ENCODE results near the gene TMBIM1. TPM values are rescaled to one million over a fixed set of nuclear protein-coding genes. Genes with fewer than 3 reads are reported as not detected.

The TMBIM1 gene
- total RNA-seq, 1 experiment from 2014 or later, result 11.2 TPM

- H3K36me3 ChIP-seq, result peaks cover 63% of the 10 kb centered on the region
- no peak overlapping the region for H3K4me3 ChIP-seq
- DNase-seq, result no peak
- H3K27ac ChIP-seq, result no peak overlapping the region
- no peaks in the 10 kb centered on the region for H3K9me3 ChIP-seq (replicated peaks)
- H3K4me1 ChIP-seq, result peaks cover 5% of the 10 kb centered on the region; the same call in 1 of the 2 replicates
- H3K27me3 ChIP-seq, result no peaks in the 10 kb centered on the region
Measured at GRCh38 chr2:218253232-218253625, 39.1 kb downstream of the TMBIM1 start.

GRCh38 chr2:218252509-218253231 lies 39.6 kb downstream of the TMBIM1 start:
- Histone ChIP-seq H3K36me3 (peaks cover 67% of the 10 kb centered on the region), H3K4me1 (peaks cover 5% of the 10 kb centered on the region; the same call in 1 of the 2 replicates), H3K27me3 (no peaks in the 10 kb centered on the region), H3K27ac (no peak overlapping the region), H3K4me3 (no peak overlapping the region), H3K9me3 (replicated peaks) (no peaks in the 10 kb centered on the region)
- peak in 1 of 2 experiments; percentile 62 for DNase-seq

GRCh38 chr2:218249691-218250090 lies 42.6 kb downstream of the TMBIM1 start:
- H3K27me3 ChIP-seq, result no peaks in the 10 kb centered on the region
- H3K27ac ChIP-seq, result no peak overlapping the region
- peaks cover 78% of the 10 kb centered on the region for H3K36me3 ChIP-seq
- H3K4me3 ChIP-seq, result no peak overlapping the region
- DNase-seq, result no peak
- H3K4me1 ChIP-seq, result peaks cover 5% of the 10 kb centered on the region; the same call in 1 of the 2 replicates
- H3K9me3 ChIP-seq (replicated peaks), result no peaks in the 10 kb centered on the region

- Histone ChIP-seq H3K4me1 (no peaks in the 10 kb centered on the region), H3K36me3 (peaks cover 74% of the 10 kb centered on the region), H3K27ac (no peak overlapping the region), H3K27me3 (no peaks in the 10 kb centered on the region), H3K4me3 (no peak overlapping the region), H3K9me3 (replicated peaks) (no peaks in the 10 kb centered on the region)
- DNase-seq, result no peak
Measured at GRCh38 chr2:218245214-218245613, 47.1 kb downstream of the TMBIM1 start.

GRCh38 chr2:218244665-218245064 lies 47.6 kb downstream of the TMBIM1 start:
- H3K4me1 ChIP-seq, result no peaks in the 10 kb centered on the region
- H3K27me3 ChIP-seq, result no peaks in the 10 kb centered on the region
- no peaks in the 10 kb centered on the region for H3K9me3 ChIP-seq (replicated peaks)
- DNase-seq, result no peak
- H3K36me3 ChIP-seq, result peaks cover 74% of the 10 kb centered on the region
- H3K4me3 ChIP-seq, result no peak overlapping the region
- no peak overlapping the region for H3K27ac ChIP-seq

- peaks cover 75% of the 10 kb centered on the region for H3K36me3 ChIP-seq
- no peaks in the 10 kb centered on the region for H3K4me1 ChIP-seq
- no peaks in the 10 kb centered on the region for H3K9me3 ChIP-seq (replicated peaks)
- no peak overlapping the region for H3K4me3 ChIP-seq
- DNase-seq, result no peak
- no peak overlapping the region for H3K27ac ChIP-seq
- H3K27me3 ChIP-seq, result no peaks in the 10 kb centered on the region
Measured at GRCh38 chr2:218244204-218244603, 48.1 kb downstream of the TMBIM1 start.

- Histone ChIP-seq H3K36me3 (peaks cover 62% of the 10 kb centered on the region), H3K4me1 (no peaks in the 10 kb centered on the region), H3K4me3 (no peak overlapping the region), H3K27ac (no peak overlapping the region), H3K9me3 (replicated peaks) (no peaks in the 10 kb centered on the region), H3K27me3 (no peaks in the 10 kb centered on the region)
- no peak for DNase-seq
Measured at GRCh38 chr2:218238887-218239286, 53.4 kb downstream of the TMBIM1 start.

- Histone ChIP-seq H3K27ac (no peak overlapping the region), H3K27me3 (no peaks in the 10 kb centered on the region), H3K4me3 (no peak overlapping the region), H3K36me3 (peaks cover 66% of the 10 kb centered on the region), H3K4me1 (no peaks in the 10 kb centered on the region), H3K9me3 (replicated peaks) (no peaks in the 10 kb centered on the region)
- no peak for DNase-seq
Measured at GRCh38 chr2:218236829-218237228, 55.5 kb downstream of the TMBIM1 start.

GRCh38 chr2:218235017-218235416 lies 57.3 kb downstream of the TMBIM1 start:
- H3K36me3 ChIP-seq, result peaks cover 69% of the 10 kb centered on the region

GRCh38 chr2:218234521-218234920 lies 57.8 kb downstream of the TMBIM1 start:
- Histone ChIP-seq H3K4me3 (no peak overlapping the region), H3K4me1 (no peaks in the 10 kb centered on the region; the same call in 1 of the 2 replicates), H3K9me3 (replicated peaks) (no peaks in the 10 kb centered on the region), H3K36me3 (peaks cover 68% of the 10 kb centered on the region), H3K27me3 (no peaks in the 10 kb centered on the region), H3K27ac (no peak overlapping the region)
- no peak for DNase-seq

More at GRCh38 chr2:218235017-218235416, 57.3 kb downstream of the TMBIM1 start:
- Histone ChIP-seq H3K27ac (no peak overlapping the region), H3K9me3 (replicated peaks) (no peaks in the 10 kb centered on the region), H3K4me1 (no peaks in the 10 kb centered on the region), H3K4me3 (no peak overlapping the region), H3K27me3 (no peaks in the 10 kb centered on the region)
- DNase-seq, result no peak

- Histone ChIP-seq H3K36me3 (peaks cover 67% of the 10 kb centered on the region), H3K27ac (no peak overlapping the region), H3K4me1 (no peaks in the 10 kb centered on the region; the same call in 1 of the 2 replicates), H3K27me3 (no peaks in the 10 kb centered on the region), H3K4me3 (no peak overlapping the region), H3K9me3 (replicated peaks) (no peaks in the 10 kb centered on the region)
- DNase-seq, result no peak
Measured at GRCh38 chr2:218233543-218233942, 58.8 kb downstream of the TMBIM1 start.

GRCh38 chr2:218230882-218231281 lies 61.4 kb downstream of the TMBIM1 start:
- Histone ChIP-seq H3K27me3 (no peaks in the 10 kb centered on the region), H3K4me1 (no peaks in the 10 kb centered on the region; the same call in 1 of the 2 replicates), H3K36me3 (peaks cover 74% of the 10 kb centered on the region), H3K27ac (no peak overlapping the region), H3K9me3 (replicated peaks) (no peaks in the 10 kb centered on the region), H3K4me3 (no peak overlapping the region)
- no peak for DNase-seq

- DNase-seq, result no peak
- Histone ChIP-seq H3K27me3 (no peaks in the 10 kb centered on the region), H3K27ac (no peak overlapping the region), H3K4me3 (no peak overlapping the region), H3K36me3 (peaks cover 78% of the 10 kb centered on the region), H3K4me1 (no peaks in the 10 kb centered on the region; the same call in 1 of the 2 replicates), H3K9me3 (replicated peaks) (no peaks in the 10 kb centered on the region)
Measured at GRCh38 chr2:218229851-218230250, 62.5 kb downstream of the TMBIM1 start.

- no peaks in the 10 kb centered on the region for H3K27me3 ChIP-seq
- DNase-seq, result no peak
- H3K9me3 ChIP-seq (replicated peaks), result no peaks in the 10 kb centered on the region
- no peak overlapping the region for H3K4me3 ChIP-seq
- H3K27ac ChIP-seq, result no peak overlapping the region
- H3K4me1 ChIP-seq, result no peaks in the 10 kb centered on the region; the same call in 1 of the 2 replicates
- H3K36me3 ChIP-seq, result peaks cover 77% of the 10 kb centered on the region
Measured at GRCh38 chr2:218229239-218229638, 63.1 kb downstream of the TMBIM1 start.

GRCh38 chr2:218228366-218229090 lies 63.8 kb downstream of the TMBIM1 start:
- Histone ChIP-seq H3K4me3 (no peak overlapping the region), H3K27me3 (no peaks in the 10 kb centered on the region), H3K4me1 (no peaks in the 10 kb centered on the region; the same call in 1 of the 2 replicates), H3K36me3 (peaks cover 77% of the 10 kb centered on the region), H3K27ac (no peak overlapping the region), H3K9me3 (replicated peaks) (no peaks in the 10 kb centered on the region)
- DNase-seq, result no peak

Measured in SJCRH30 (cell line).